Measurements from ENCODE around the gene PWWP2B.

Gene PWWP2B

GRCh38 chr10:132409667-132410028, 12.6 kb downstream of the PWWP2B start:
- no peak for DNase-seq
- H3K27me3 ChIP-seq (replicated peaks in 2 of 5; ENCODE audit: control insufficient read depth in 4 of 5, insufficient read depth in 5 of 5, low read length in 4 of 5): no peaks in the 10 kb centered on the region
- WGBS (ENCODE audit: insufficient coverage): 87% methylated on average over 3 of the region's 4 CpGs
- H3K4me1 ChIP-seq (ENCODE audit: control extremely low read depth in 1 of 4, control insufficient read depth in 4 of 4, insufficient read depth in 4 of 4, low read length in 3 of 4): peaks cover 3 to 71% (median 58%) of the 10 kb centered on the region in 4 experiments
- H3K9me3 ChIP-seq (ENCODE audit: control extremely low read depth in 1 of 5, control insufficient read depth in 4 of 5, insufficient read depth in 2 of 5, low read depth in 1 of 5, low read length in 4 of 5): no peaks in the 10 kb centered on the region
- H3K4me3 ChIP-seq (ENCODE audit: control insufficient read depth in 1 of 7, extremely low read depth in 1 of 7, insufficient read depth in 4 of 7, low read depth in 2 of 7, low read length in 6 of 7): no peak overlapping the region
- H3K36me3 ChIP-seq (ENCODE audit: control insufficient read depth in 4 of 4, insufficient read depth in 4 of 4, low read length in 3 of 4): peaks cover 4 to 81% (median 26%) of the 10 kb centered on the region in 4 experiments
- CTCF ChIA-PET: interaction anchor here (1.0 to 9.4 kb wide), 4 partner anchors 11 to 45 kb away, joined by 3 to 86 read pairs (median 19); no protein-coding TSS in a partner anchor
- H3K27ac ChIP-seq (ENCODE audit: insufficient read depth in 1 of 2, low read depth in 1 of 2, low read length in 2 of 2, poor library complexity in 1 of 2, severe bottlenecking in 2 of 2): no peak overlapping the region
- POLR2A ChIA-PET: no interaction called here

GRCh38 chr10:132410056-132410778, 13.2 kb downstream of the PWWP2B start:
- H3K36me3 ChIP-seq (ENCODE audit: control insufficient read depth in 4 of 4, insufficient read depth in 4 of 4, low read length in 3 of 4): peaks cover 4 to 81% (median 26%) of the 10 kb centered on the region in 4 experiments

DNA sequence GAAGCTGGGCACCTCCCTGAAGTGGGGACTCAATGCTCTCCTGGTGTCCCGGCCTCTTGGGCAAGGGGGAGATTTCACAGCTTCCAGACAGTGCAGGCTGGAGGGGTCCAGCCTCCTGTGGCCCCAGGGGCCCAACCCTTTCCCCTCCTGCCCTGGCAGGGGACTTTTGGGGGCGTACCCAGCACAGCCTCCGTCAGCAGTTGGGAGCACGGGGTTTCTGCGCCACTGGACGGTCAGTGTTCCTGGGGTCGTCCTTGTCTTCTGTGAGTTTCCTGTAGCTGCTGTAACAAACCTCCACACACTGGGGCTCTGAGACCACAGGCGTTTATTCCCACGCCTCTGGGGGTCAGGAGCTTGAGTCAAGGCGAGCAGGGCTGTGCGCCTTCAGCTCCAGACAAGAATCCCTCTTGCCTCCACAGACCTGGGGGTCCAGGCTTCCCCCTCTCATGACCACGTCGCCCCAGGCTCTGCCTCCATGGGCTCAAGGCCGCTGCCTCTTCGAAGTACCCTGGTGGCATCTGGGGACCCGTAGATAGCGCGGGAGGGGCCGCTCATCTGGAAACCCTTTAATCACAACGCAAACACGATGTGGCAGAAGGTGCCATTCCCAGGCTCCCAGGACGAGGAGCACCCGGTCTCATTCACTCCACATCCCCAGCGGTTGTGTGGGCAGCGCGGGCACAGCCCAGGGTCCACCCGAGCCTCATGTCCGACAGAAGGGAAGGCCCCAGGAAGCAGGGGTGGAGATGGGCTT, 14.0 kb downstream of the PWWP2B start:
- 86% methylated on average over 22 of the region's 28 CpGs for WGBS (ENCODE audit: insufficient coverage)
- no peaks in the 10 kb centered on the region for H3K27me3 ChIP-seq (replicated peaks in 2 of 5; ENCODE audit: control insufficient read depth in 4 of 5, insufficient read depth in 5 of 5, low read length in 4 of 5)
- H3K4me1 ChIP-seq (ENCODE audit: control extremely low read depth in 1 of 4, control insufficient read depth in 4 of 4, insufficient read depth in 4 of 4, low read length in 3 of 4): peaks cover 3 to 71% (median 58%) of the 10 kb centered on the region in 4 experiments
- peaks cover 2 to 80% (median 21%) of the 10 kb centered on the region in 4 experiments for H3K36me3 ChIP-seq (ENCODE audit: control insufficient read depth in 4 of 4, insufficient read depth in 4 of 4, low read length in 3 of 4)
- H3K9me3 ChIP-seq (ENCODE audit: control extremely low read depth in 1 of 5, control insufficient read depth in 4 of 5, insufficient read depth in 2 of 5, low read depth in 1 of 5, low read length in 4 of 5): no peaks in the 10 kb centered on the region
- CTCF ChIA-PET: interaction anchor here (0.6 to 9.4 kb wide), 9 partner anchors 10 to 823 kb away, joined by 3 to 86 read pairs (median 5); no protein-coding TSS in a partner anchor
- DNase-seq: peak in 1 of 3 donors; percentile 12
- POLR2A ChIA-PET: interaction anchor here (0.5 to 0.6 kb wide), 2 partner anchors 10 to 75 kb away, joined by 4 to 15 read pairs; no protein-coding TSS in a partner anchor
- peak overlapping the region in 1 of 7 experiments; percentile 7 for H3K4me3 ChIP-seq (ENCODE audit: control insufficient read depth in 1 of 7, extremely low read depth in 1 of 7, insufficient read depth in 4 of 7, low read depth in 2 of 7, low read length in 6 of 7)
- peak overlapping the region in 1 of 2 experiments; percentile 32 for H3K27ac ChIP-seq (ENCODE audit: insufficient read depth in 1 of 2, low read depth in 1 of 2, low read length in 2 of 2, poor library complexity in 1 of 2, severe bottlenecking in 2 of 2)

More at GRCh38 chr10:132410056-132410778, 13.2 kb downstream of the PWWP2B start:
- Histone ChIP-seq H3K27me3 (replicated peaks in 2 of 5; ENCODE audit: control insufficient read depth in 4 of 5, insufficient read depth in 5 of 5, low read length in 4 of 5) (no peaks in the 10 kb centered on the region), H3K4me3 (ENCODE audit: control insufficient read depth in 1 of 7, extremely low read depth in 1 of 7, insufficient read depth in 4 of 7, low read depth in 2 of 7, low read length in 6 of 7) (no peak overlapping the region), H3K9me3 (ENCODE audit: control extremely low read depth in 1 of 5, control insufficient read depth in 4 of 5, insufficient read depth in 2 of 5, low read depth in 1 of 5, low read length in 4 of 5) (no peaks in the 10 kb centered on the region), H3K27ac (ENCODE audit: insufficient read depth in 1 of 2, low read depth in 1 of 2, low read length in 2 of 2, poor library complexity in 1 of 2, severe bottlenecking in 2 of 2) (no peak overlapping the region), H3K4me1 (ENCODE audit: control extremely low read depth in 1 of 4, control insufficient read depth in 4 of 4, insufficient read depth in 4 of 4, low read length in 3 of 4) (peaks cover 3 to 71% (median 58%) of the 10 kb centered on the region in 4 experiments)
- POLR2A ChIA-PET: no interaction called here
- 95% methylated on average over 21 of the region's 28 CpGs for WGBS (ENCODE audit: insufficient coverage)
- DNase-seq: no peak
- CTCF ChIA-PET: interaction anchor here (0.6 to 9.4 kb wide), 10 partner anchors 11 to 824 kb away, joined by 3 to 86 read pairs (median 4); no protein-coding TSS in a partner anchor

GRCh38 chr10:132411561-132412253, 14.7 kb downstream of the PWWP2B start:
- peak in 2 of 3 donors; percentile 24 to 35 for DNase-seq
- Histone ChIP-seq H3K9me3 (ENCODE audit: control extremely low read depth in 1 of 5, control insufficient read depth in 4 of 5, insufficient read depth in 2 of 5, low read depth in 1 of 5, low read length in 4 of 5) (no peaks in the 10 kb centered on the region), H3K27ac (ENCODE audit: insufficient read depth in 1 of 2, low read depth in 1 of 2, low read length in 2 of 2, poor library complexity in 1 of 2, severe bottlenecking in 2 of 2) (peak overlapping the region in 1 of 2 experiments; percentile 32), H3K27me3 (replicated peaks in 2 of 5; ENCODE audit: control insufficient read depth in 4 of 5, insufficient read depth in 5 of 5, low read length in 4 of 5) (no peaks in the 10 kb centered on the region), H3K36me3 (ENCODE audit: control insufficient read depth in 4 of 4, insufficient read depth in 4 of 4, low read length in 3 of 4) (peaks cover 2 to 78% (median 18%) of the 10 kb centered on the region in 4 experiments), H3K4me1 (ENCODE audit: control extremely low read depth in 1 of 4, control insufficient read depth in 4 of 4, insufficient read depth in 4 of 4, low read length in 3 of 4) (peaks cover 3 to 71% (median 58%) of the 10 kb centered on the region in 4 experiments), H3K4me3 (ENCODE audit: control insufficient read depth in 1 of 7, extremely low read depth in 1 of 7, insufficient read depth in 4 of 7, low read depth in 2 of 7, low read length in 6 of 7) (peak overlapping the region in 3 of 7 experiments; percentile 6 to 48 (median 28))
- POLR2A ChIA-PET: interaction anchor here (0.6 to 1.7 kb wide), 2 partner anchors 10 to 76 kb away, joined by 4 to 10 read pairs; no protein-coding TSS in a partner anchor
- WGBS (ENCODE audit: insufficient coverage): 17% methylated on average over 17 of the region's 23 CpGs
- CTCF ChIA-PET: interaction anchor here (0.8 to 9.4 kb wide), 11 partner anchors 10 to 58 kb away, joined by 3 to 86 read pairs (median 5); no protein-coding TSS in a partner anchor

DNA sequence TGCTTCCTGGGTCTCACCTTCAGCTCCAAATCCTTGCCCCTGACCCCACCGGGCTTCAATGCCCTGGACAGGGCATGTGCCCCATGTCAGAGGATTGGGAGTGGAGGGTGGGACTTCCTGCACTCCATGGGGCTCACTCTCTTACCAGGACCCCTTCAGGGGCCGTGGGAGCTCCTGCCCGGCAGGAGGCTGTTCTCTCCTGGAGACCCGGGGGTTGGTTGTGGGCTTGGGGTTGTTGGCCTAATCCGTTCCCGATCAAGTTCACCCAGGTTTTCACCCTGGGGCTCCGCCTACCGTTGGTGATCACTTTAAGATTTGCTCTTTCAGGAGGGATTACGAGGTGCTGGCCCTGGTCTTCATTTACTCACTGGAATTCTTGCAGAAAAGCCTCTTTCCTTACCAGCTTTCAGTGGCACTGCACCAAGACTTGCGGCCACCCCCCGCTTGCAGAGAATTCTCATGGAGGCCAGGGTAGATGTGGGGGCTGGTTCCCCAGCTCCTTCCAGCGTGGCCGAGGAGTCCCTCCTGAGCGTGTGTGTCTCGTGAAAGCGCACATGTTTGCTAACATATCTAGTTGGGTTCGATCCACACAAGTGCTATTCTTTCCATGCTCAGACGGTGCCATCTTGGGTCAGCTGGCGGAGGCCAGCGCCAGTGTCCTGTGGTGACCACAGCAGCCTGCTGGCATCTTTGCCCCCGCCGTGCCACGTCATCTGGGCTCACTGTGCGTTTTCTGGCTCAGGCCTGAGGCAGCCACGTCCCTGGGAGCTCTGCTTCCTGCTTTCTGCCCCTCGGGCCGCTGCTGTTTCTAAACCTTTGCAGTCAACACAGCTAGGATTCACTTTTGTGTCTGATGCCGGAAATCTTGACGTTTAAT, 15.6 kb downstream of the PWWP2B start:
- WGBS (ENCODE audit: insufficient coverage): 73% methylated on average over 24 of the region's 29 CpGs
- no peaks in the 10 kb centered on the region for H3K27me3 ChIP-seq (replicated peaks in 2 of 5; ENCODE audit: control insufficient read depth in 4 of 5, insufficient read depth in 5 of 5, low read length in 4 of 5)
- H3K4me3 ChIP-seq (ENCODE audit: control insufficient read depth in 1 of 7, extremely low read depth in 1 of 7, insufficient read depth in 4 of 7, low read depth in 2 of 7, low read length in 6 of 7): peak overlapping the region in 1 of 7 experiments; percentile 5
- ChIA-PET POLR2A (interaction anchor here (1.7 kb wide), 1 partner anchor 9 kb away, joined by 10 read pairs; no protein-coding TSS in a partner anchor), CTCF (interaction anchor here (0.8 to 9.4 kb wide), 10 partner anchors 9 to 58 kb away, joined by 3 to 86 read pairs (median 5); no protein-coding TSS in a partner anchor)
- no peaks in the 10 kb centered on the region for H3K9me3 ChIP-seq (ENCODE audit: control extremely low read depth in 1 of 5, control insufficient read depth in 4 of 5, insufficient read depth in 2 of 5, low read depth in 1 of 5, low read length in 4 of 5)
- H3K36me3 ChIP-seq (ENCODE audit: control insufficient read depth in 4 of 4, insufficient read depth in 4 of 4, low read length in 3 of 4): peaks cover 0 to 78% (median 18%) of the 10 kb centered on the region in 4 experiments
- H3K4me1 ChIP-seq (ENCODE audit: control extremely low read depth in 1 of 4, control insufficient read depth in 4 of 4, insufficient read depth in 4 of 4, low read length in 3 of 4): peaks cover 3 to 68% (median 56%) of the 10 kb centered on the region in 4 experiments
- H3K27ac ChIP-seq (ENCODE audit: insufficient read depth in 1 of 2, low read depth in 1 of 2, low read length in 2 of 2, poor library complexity in 1 of 2, severe bottlenecking in 2 of 2): peak overlapping the region in 1 of 2 experiments; percentile 32
- peak in 2 of 3 donors; percentile 41 to 52 for DNase-seq

Measured in common myeloid progenitor, CD34-positive (primary cell).